AG08395 (cell line): ENCODE measurements around the gene NAIP.
"Not testable (repeated sequence)": the region's sequence is repeated elsewhere in the genome, so short reads cannot be mapped to it uniquely, and the experiment has no call there.

Experiments used
- DNase-seq: peaks from one replicate; pipeline ENCODE4 v3.0.0; 2012; ENCODE audit warnings: mixed read lengths, low spot score

The NAIP gene, protein sequence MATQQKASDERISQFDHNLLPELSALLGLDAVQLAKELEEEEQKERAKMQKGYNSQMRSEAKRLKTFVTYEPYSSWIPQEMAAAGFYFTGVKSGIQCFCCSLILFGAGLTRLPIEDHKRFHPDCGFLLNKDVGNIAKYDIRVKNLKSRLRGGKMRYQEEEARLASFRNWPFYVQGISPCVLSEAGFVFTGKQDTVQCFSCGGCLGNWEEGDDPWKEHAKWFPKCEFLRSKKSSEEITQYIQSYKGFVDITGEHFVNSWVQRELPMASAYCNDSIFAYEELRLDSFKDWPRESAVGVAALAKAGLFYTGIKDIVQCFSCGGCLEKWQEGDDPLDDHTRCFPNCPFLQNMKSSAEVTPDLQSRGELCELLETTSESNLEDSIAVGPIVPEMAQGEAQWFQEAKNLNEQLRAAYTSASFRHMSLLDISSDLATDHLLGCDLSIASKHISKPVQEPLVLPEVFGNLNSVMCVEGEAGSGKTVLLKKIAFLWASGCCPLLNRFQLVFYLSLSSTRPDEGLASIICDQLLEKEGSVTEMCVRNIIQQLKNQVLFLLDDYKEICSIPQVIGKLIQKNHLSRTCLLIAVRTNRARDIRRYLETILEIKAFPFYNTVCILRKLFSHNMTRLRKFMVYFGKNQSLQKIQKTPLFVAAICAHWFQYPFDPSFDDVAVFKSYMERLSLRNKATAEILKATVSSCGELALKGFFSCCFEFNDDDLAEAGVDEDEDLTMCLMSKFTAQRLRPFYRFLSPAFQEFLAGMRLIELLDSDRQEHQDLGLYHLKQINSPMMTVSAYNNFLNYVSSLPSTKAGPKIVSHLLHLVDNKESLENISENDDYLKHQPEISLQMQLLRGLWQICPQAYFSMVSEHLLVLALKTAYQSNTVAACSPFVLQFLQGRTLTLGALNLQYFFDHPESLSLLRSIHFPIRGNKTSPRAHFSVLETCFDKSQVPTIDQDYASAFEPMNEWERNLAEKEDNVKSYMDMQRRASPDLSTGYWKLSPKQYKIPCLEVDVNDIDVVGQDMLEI (N-terminal part only)

DNA sequence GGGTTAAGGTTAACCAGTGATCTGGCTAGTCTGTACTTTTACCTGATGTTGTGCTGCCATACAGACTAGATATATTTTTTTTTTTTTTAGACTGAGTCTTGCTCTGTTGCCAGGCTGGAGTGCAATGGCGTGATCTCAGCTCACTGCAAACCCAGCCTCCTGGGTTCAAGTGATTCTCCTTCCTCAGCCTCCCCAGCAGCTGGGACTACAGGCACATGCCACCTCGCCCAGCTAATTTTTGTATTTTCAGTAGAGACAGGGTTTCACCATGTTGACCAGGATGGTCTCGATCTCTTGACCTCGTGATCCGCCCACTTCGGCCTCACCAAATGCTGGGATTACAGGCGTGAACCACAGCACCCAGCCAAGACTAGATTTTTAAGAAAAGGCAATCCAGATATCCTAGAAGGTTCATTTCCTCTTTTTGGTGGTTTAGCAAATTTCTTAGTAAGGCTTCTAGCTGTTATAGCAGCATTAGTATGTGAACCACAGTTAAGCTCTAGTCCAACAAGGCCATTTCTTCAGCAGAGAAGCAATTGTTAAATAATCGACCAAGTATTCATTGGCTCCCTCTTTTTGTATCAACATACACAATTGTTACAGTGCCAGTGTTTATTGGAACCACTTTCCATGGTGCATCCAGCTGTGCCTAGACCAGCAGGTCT, at the start of gene NAIP:
NAIP (minus strand) TSS at position 51 of the 665 bp plus-strand sequence. CDS start 12,424 bp downstream, outside the sequence.
- not testable (repeated sequence) for DNase-seq

DNA sequence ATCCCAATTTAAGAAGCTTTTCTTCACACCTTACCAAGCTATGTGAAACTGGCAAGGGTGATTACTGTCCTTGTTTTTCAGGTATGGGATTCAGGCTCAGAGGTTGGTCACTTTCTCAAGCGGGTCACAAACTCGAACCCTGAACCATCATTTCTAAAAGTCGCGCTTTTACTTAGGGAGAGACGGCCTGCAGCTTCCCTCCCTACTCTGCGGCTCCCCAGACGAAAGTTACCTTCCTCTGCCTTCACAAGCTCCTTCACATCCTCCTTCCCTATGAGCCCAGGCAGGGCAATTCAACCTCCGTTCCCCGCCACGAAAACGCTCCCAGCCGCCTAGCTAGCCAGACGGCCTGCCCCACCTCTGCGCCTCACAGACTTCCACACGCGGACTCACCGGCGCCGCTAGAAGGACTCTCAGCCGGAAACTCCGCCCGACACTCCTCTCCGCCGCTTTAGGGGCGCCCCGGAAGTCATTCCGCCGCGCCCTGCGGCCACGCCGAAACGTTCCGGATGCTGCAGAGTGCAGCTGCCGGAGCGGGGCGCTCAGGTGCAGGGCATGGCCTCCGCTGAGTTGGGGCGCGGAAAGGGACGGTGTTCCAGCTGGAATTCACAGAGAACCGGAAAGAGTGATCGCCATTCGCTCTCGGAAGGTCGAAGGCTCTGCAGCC, 42.3 kb upstream of the NAIP start, which contains the start of gene GTF2H2:
GTF2H2 (minus strand) TSS at position 415 of the 667 bp plus-strand sequence. CDS start 4,913 bp downstream, outside the sequence.
- DNase-seq: not testable (repeated sequence)

- DNase-seq: not testable (repeated sequence)
Measured at GRCh38 chr5:71061322-71061721, 36.2 kb upstream of the NAIP start.

DNA sequence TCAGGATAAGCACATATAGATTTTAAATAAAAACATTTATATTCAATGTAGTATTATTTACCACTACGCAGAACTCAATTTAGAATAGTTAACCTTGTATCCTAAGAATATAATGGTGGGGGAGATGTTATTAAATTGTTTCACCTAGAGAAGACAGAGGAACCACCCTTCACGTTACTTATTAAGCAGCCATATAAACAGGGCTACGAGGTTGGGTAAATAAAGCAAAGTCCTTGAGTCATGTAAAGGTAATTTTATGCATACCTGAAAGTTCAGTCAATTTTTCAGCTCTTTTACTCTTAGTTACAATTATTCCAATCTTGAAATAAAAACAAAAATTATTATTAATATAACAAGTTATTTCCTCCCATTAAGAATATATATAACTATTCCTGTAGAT, 34.3 kb upstream of the NAIP start:
- DNase-seq: not testable (repeated sequence)

- not testable (repeated sequence) for DNase-seq
Measured at GRCh38 chr5:71044808-71045207, 19.7 kb upstream of the NAIP start.

- DNase-seq: not testable (repeated sequence)
Measured at GRCh38 chr5:71044128-71044527, 19.0 kb upstream of the NAIP start.

- not testable (repeated sequence) for DNase-seq
Measured at GRCh38 chr5:71031046-71031776, 6.1 kb upstream of the NAIP start.

DNA sequence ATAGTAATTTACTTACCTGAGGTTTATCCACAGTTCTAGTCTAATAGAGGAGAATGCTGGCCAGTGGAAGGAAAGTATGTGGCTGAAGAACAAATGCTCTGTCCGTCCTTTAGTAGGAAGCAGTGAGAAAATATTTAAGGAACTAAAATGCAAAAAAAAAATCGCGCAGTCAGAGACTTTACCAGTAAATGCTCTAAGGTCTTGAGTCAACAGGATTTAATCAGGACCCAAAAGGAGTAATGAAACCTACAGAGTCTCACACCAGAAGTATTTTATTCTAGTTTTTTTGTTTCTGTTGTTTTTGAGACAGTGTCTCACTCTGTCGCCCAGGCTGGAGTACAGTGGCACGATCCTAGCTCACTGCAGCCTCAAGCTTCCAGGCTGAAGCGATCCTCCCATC, 4.5 kb downstream of the NAIP start:
- DNase-seq: not testable (repeated sequence)

DNA sequence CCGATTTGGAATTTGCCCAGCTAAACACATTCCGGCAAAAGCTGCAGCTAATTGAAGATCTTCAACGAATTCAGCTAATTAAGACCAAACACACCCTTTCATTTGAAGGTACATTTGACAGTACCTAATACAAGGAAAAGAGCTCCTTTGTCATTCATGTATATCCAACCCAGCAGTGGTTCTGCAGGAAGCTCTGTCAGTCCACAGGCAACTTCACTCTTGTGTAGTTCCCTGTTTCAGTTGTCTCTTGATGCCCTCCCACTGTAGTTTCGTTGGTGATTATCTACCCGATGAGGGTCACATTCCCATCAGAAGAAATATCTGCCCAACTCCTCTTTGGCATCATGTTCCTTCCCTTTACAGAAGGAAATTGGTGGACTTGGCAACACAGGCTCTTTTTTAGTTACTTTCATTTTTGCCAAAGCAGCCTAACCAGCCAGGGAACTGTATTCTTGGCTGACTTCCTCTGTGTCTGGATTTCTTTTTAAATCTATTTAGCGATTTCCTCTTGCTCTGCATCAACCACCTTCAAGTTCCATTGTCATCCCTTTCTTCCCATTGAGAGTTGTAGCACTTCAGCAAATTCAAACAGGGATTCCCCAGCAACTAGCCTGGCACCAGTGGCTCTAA, 6.6 kb downstream of the NAIP start:
- not testable (repeated sequence) for DNase-seq

DNA sequence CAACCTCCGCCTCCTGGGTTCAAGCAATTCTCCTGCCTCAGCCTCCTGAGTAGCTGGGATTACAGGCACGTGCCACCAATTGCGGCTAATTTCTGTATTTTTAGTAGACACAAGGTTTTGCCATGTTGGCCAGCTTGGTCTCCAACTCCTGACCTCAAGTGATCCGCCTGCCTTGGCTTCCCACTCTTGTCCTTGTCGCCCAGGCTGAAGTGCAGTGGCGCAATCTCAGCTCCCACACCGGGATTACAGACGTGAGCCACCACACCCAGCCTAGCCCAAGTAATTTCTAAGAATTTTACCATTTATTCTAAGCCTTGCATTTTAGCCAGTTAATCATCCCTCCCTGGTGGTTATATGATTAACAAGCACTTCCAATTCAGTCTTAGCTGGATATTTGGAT, 11.0 kb downstream of the NAIP start:
- no peak for DNase-seq

GRCh38 chr5:71013575-71013974, 11.6 kb downstream of the NAIP start:
- DNase-seq: no peak

DNA sequence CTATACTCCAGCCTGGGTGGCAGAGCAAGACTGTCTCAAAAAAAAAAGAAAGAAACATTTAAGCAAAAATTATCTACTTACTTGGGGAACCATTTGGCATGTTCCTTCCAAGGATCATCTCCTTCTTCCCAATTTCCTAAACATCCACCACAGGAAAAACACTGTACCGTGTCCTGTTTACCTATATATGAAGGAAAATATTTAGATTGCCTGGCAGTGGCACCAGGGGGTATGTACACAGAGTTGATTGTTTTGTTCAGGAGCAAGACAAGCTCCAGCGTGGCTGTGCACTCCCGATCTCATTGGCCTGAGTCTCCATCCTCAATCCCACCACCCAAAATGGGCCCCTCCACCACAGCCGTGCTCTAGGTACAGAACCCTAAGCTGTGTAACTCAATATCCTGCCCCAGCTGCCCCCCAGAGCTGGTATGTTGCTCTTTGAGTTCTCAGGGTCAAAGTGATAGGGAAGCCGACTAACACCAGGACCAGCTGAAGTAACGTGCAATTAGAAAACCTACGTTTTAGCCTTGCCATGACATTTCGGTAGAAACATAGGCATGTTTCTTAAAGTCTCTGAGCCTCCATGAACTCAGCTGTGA, 13.8 kb downstream of the NAIP start:
- DNase-seq: no peak

- not testable (repeated sequence) for DNase-seq
Measured at GRCh38 chr5:71006983-71007382, 18.2 kb downstream of the NAIP start.

DNA sequence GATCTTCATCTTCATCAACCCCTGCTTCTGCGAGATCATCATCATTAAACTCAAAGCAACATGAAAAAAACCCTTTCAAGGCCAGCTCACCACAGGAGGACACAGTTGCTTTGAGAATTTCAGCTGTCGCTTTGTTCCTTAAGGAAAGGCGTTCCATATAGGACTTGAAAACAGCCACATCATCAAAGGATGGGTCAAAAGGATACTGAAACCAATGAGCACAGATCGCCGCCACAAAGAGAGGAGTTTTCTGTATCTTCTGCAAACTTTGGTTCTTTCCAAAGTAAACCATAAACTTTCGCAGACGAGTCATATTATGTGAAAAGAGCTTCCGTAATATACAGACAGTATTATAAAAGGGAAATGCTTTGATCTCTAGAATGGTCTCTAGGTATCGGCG, 40.3 kb downstream of the NAIP start:
- DNase-seq: not testable (repeated sequence)

DNA sequence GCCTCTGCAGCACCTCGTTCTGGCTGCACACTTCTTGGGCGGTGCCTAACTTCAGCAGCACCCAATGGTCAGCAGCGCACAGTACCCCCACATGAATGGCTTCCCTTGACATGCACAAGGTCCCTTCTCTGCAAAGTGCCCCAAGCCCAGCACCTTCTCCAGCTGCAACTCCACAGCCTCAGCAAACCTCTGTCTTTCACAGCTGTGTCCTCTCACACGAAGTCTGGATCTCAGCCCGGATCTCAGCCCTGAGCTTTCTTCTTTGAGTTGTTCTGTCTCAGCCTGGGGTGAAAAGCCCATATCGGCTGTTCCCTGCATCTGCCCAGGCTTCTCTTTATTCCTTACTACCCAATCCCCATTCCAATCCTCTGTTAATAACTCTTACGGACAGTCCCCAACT, 57.9 kb downstream of the NAIP start:
- DNase-seq: not testable (repeated sequence)

DNA sequence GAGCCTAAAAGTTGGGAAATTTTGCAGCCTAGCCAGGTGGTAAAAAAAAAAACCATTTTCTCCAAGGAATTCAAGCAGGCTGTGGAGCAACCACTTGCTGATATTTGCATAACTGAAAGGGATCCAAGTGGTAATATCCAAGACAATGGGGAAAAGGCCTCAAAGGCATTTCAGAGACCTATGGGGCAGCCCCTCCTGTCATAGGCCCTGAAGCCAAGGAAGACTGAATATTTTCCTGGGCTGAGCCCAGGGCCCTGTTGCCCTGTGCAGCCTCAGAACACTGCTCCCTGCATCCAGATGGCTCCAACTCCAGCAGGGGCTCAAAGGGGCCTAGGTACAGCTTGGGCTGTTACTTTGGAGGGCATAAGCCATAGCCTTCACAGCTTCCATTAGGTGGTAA, 60.6 kb downstream of the NAIP start:
- DNase-seq: not testable (repeated sequence)

- DNase-seq: not testable (repeated sequence)
Measured at GRCh38 chr5:70953068-70953467, 72.1 kb downstream of the NAIP start.

DNA sequence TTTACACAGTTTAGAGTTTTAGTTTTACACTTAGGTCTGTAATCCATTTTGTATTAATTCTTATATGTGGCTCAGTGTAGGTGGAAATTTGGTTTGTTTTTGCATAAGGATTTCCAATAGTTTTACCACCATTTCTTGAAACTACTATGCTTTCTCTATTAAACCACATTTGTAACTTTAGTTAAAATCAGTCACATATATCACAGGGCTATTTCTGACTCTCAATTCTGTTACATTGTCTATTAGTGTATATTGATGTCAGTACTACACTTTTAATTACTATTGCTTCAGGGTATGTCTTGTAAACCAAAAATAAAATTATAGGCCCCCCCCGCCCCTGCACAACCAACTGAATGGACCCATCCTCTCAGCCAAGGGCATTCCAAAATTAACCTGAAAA, 92.6 kb downstream of the NAIP start:
- DNase-seq: not testable (repeated sequence)

GRCh38 chr5:70931709-70932368, 93.3 kb downstream of the NAIP start:
- not testable (repeated sequence) for DNase-seq
